Measurements from ENCODE around the gene SEMA4A. TPM values are rescaled to one million over a fixed set of nuclear protein-coding genes. Genes with fewer than 3 reads are reported as not detected.
A peak's percentile ranks its signal among the peaks of the same experiment; 100 is the strongest.

SEMA4A gene
- total and polyA plus RNA-seq, 2 donors (not counting 1 experiment from before 2014, with no cell fraction given): 0.27 to 0.99 TPM

GRCh38 chr1:156150333-156151011 is 2.9 kb upstream of the SEMA4A start:
- no peak overlapping the region for H3K4me3 ChIP-seq (replicated peaks in 1 of 4; ENCODE audit: control extremely low read depth in 1 of 4, insufficient read depth in 1 of 4, low read depth in 3 of 4, low read length in 4 of 4)
- peaks cover 7% of the 10 kb centered on the region for H3K4me1 ChIP-seq (ENCODE audit: control insufficient read depth, extremely low read depth, insufficient read depth, low read length)
- no peaks in the 10 kb centered on the region for H3K79me2 ChIP-seq (ENCODE audit: control insufficient read depth, insufficient read depth, low read length)
- H3K36me3 ChIP-seq (ENCODE audit: control insufficient read depth, insufficient read depth, low read length): no peaks in the 10 kb centered on the region
- peaks cover 7% of the 10 kb centered on the region for H3K27me3 ChIP-seq (ENCODE audit: control insufficient read depth, insufficient read depth, low read length)
- DNase-seq (ENCODE audit: low read depth in 2 of 2): no peak
- H3K27ac ChIP-seq (ENCODE audit: insufficient read depth, low read length): no peak overlapping the region
- no peak overlapping the region for H2AFZ ChIP-seq (ENCODE audit: low read length)
- no peaks in the 10 kb centered on the region for H3K9me3 ChIP-seq (ENCODE audit: control insufficient read depth, insufficient read depth, low read depth, low read length)
- no peak overlapping the region for H3K9ac ChIP-seq (ENCODE audit: insufficient read depth, low read length)
- H3K4me2 ChIP-seq (ENCODE audit: extremely low read depth, insufficient read depth, low read length): no peak overlapping the region
- no peak for TF ChIP-seq EZH2 (IDR thresholded peaks at IDR 0.05; ENCODE audit: low read length, missing control alignments)
- no peak for TF ChIP-seq CTCF (conservative IDR thresholded peaks at IDR 0.05 in 1 of 2, IDR thresholded peaks at IDR 0.05 in 1 of 2; ENCODE audit: low read depth in 1 of 2, low read length in 2 of 2)
- no peaks in the 10 kb centered on the region for H4K20me1 ChIP-seq (ENCODE audit: control insufficient read depth, extremely low read depth, insufficient read depth, low read length)

- Histone ChIP-seq H3K27ac (ENCODE audit: insufficient read depth, low read length) (no peak overlapping the region), H3K27me3 (ENCODE audit: control insufficient read depth, insufficient read depth, low read length) (peaks cover 7% of the 10 kb centered on the region), H3K9me3 (ENCODE audit: control insufficient read depth, insufficient read depth, low read depth, low read length) (no peaks in the 10 kb centered on the region), H4K20me1 (ENCODE audit: control insufficient read depth, extremely low read depth, insufficient read depth, low read length) (no peaks in the 10 kb centered on the region), H3K36me3 (ENCODE audit: control insufficient read depth, insufficient read depth, low read length) (no peaks in the 10 kb centered on the region), H2AFZ (ENCODE audit: low read length) (no peak overlapping the region), H3K4me3 (replicated peaks in 1 of 4; ENCODE audit: control extremely low read depth in 1 of 4, insufficient read depth in 1 of 4, low read depth in 3 of 4, low read length in 4 of 4) (no peak overlapping the region), H3K79me2 (ENCODE audit: control insufficient read depth, insufficient read depth, low read length) (no peaks in the 10 kb centered on the region), H3K9ac (ENCODE audit: insufficient read depth, low read length) (no peak overlapping the region), H3K4me1 (ENCODE audit: control insufficient read depth, extremely low read depth, insufficient read depth, low read length) (peaks cover 5% of the 10 kb centered on the region), H3K4me2 (ENCODE audit: extremely low read depth, insufficient read depth, low read length) (no peak overlapping the region)
- DNase-seq (ENCODE audit: low read depth in 2 of 2): peak; percentile 29 to 60
- no peak for TF ChIP-seq EZH2 (IDR thresholded peaks at IDR 0.05; ENCODE audit: low read length, missing control alignments)
- no peak for TF ChIP-seq CTCF (conservative IDR thresholded peaks at IDR 0.05 in 1 of 2, IDR thresholded peaks at IDR 0.05 in 1 of 2; ENCODE audit: low read depth in 1 of 2, low read length in 2 of 2)
Observed at GRCh38 chr1:156151093-156151688, 2.2 kb upstream of the SEMA4A start.

GRCh38 chr1:156152628-156153027 is 757 bp upstream of the SEMA4A start:
- TF ChIP-seq CTCF (conservative IDR thresholded peaks at IDR 0.05 in 1 of 2, IDR thresholded peaks at IDR 0.05 in 1 of 2; ENCODE audit: low read depth in 1 of 2, low read length in 2 of 2): no peak
- no peak for TF ChIP-seq EZH2 (IDR thresholded peaks at IDR 0.05; ENCODE audit: low read length, missing control alignments)
- H3K4me1 ChIP-seq (ENCODE audit: control insufficient read depth, extremely low read depth, insufficient read depth, low read length): no peaks in the 10 kb centered on the region
- H3K9me3 ChIP-seq (ENCODE audit: control insufficient read depth, insufficient read depth, low read depth, low read length): no peaks in the 10 kb centered on the region
- no peak overlapping the region for H2AFZ ChIP-seq (ENCODE audit: low read length)
- H3K4me2 ChIP-seq (ENCODE audit: extremely low read depth, insufficient read depth, low read length): no peak overlapping the region
- H3K27me3 ChIP-seq (ENCODE audit: control insufficient read depth, insufficient read depth, low read length): peaks cover 7% of the 10 kb centered on the region
- DNase-seq (ENCODE audit: low read depth in 2 of 2): no peak
- no peak overlapping the region for H3K4me3 ChIP-seq (replicated peaks in 1 of 4; ENCODE audit: control extremely low read depth in 1 of 4, insufficient read depth in 1 of 4, low read depth in 3 of 4, low read length in 4 of 4)
- no peak overlapping the region for H3K27ac ChIP-seq (ENCODE audit: insufficient read depth, low read length)
- no peaks in the 10 kb centered on the region for H4K20me1 ChIP-seq (ENCODE audit: control insufficient read depth, extremely low read depth, insufficient read depth, low read length)
- H3K9ac ChIP-seq (ENCODE audit: insufficient read depth, low read length): no peak overlapping the region
- no peaks in the 10 kb centered on the region for H3K79me2 ChIP-seq (ENCODE audit: control insufficient read depth, insufficient read depth, low read length)
- H3K36me3 ChIP-seq (ENCODE audit: control insufficient read depth, insufficient read depth, low read length): no peaks in the 10 kb centered on the region
